Naive thymus-derived CD8-positive, alpha-beta T cell (primary cell): ENCODE results near the gene RIMBP2. TPM values are rescaled to one million over a fixed set of nuclear protein-coding genes. Genes with fewer than 3 reads are reported as not detected.

Experiments used
- ATAC-seq, 2 donors: fragments of 150-1000 bp; cut with Tn5 transposase in 1 of 2; sonication (Bioruptor Pico), chemical (Tn5 transposase) in 1 of 2; 1 replicate in 1 of 2; 2 replicates in 1 of 2; pipeline ENCODE4 v1.10.0; 2021; ENCODE audit warnings: mild to moderate bottlenecking in 2 of 2, moderate library complexity in 2 of 2
- POLR2A ChIA-PET: fragments of 350-600 bp; sonication (Branson Sonifier 250); formaldehyde crosslinking; loops from one replicate; lab custom pipeline; 2021; ENCODE audit warnings: antibody characterized with exemption; lab: Charles Lee
- DNase-seq, 10 donors: peaks; one replicate each; pipeline versions ENCODE4 v3.0.0 to v3.0.0-alpha.2; 2020 to 2022
- H3K27ac Mint-ChIP-seq, 10 donors: one replicate each; pipeline ENCODE4 v1.8.0; 2020 to 2022; ENCODE audit warnings: mild to moderate bottlenecking in 10 of 10, mixed read lengths in 10 of 10, moderate library complexity in 4 of 10, inconsistent platforms in 1 of 10
- H3K27me3 Mint-ChIP-seq, 5 donors: one replicate each; pipeline ENCODE4 v1.8.0; 2021 to 2022; ENCODE audit warnings: mixed read lengths in 5 of 5
- H3K36me3 Mint-ChIP-seq, 3 donors: one replicate each; pipeline ENCODE4 v1.8.0; 2020 to 2022; ENCODE audit warnings: mixed read lengths in 3 of 3, mild to moderate bottlenecking in 2 of 3, inconsistent platforms in 1 of 3
- H3K4me1 Mint-ChIP-seq, 4 donors: one replicate each; pipeline ENCODE4 v1.8.0; 2021 to 2022; ENCODE audit warnings: mixed read lengths in 4 of 4
- H3K4me3 Mint-ChIP-seq, 10 donors: one replicate each; pipeline ENCODE4 v1.8.0; 2020 to 2022; ENCODE audit warnings: mild to moderate bottlenecking in 10 of 10, mixed read lengths in 10 of 10, moderate library complexity in 6 of 10, inconsistent platforms in 1 of 10
- H3K9me3 Mint-ChIP-seq, 9 donors: one replicate each; pipeline ENCODE4 v1.8.0; 2020 to 2022; ENCODE audit warnings: mixed read lengths in 9 of 9, mild to moderate bottlenecking in 3 of 9, inconsistent platforms in 1 of 9, moderate library complexity in 1 of 9
- polyA plus RNA-seq, 3 donors: library from polyadenylated mRNA; unstranded; fragments of 300-500 nt; fragmentation: Illumina TruSeq; gene quantifications; one replicate each; pipeline ENCODE4 v1.2.3, GENCODE V29; 2021
- total RNA-seq, 8 experiments: library from RNA in 2 of 8; stranded (reverse) in 2 of 8; gene quantifications; one replicate each; pipeline ENCODE4 v1.2.3 and lab custom pipeline; 2021 to 2026

RIMBP2 gene
- total and polyA plus RNA-seq, 5 experiments from 2014 or later, result not detected

DNA sequence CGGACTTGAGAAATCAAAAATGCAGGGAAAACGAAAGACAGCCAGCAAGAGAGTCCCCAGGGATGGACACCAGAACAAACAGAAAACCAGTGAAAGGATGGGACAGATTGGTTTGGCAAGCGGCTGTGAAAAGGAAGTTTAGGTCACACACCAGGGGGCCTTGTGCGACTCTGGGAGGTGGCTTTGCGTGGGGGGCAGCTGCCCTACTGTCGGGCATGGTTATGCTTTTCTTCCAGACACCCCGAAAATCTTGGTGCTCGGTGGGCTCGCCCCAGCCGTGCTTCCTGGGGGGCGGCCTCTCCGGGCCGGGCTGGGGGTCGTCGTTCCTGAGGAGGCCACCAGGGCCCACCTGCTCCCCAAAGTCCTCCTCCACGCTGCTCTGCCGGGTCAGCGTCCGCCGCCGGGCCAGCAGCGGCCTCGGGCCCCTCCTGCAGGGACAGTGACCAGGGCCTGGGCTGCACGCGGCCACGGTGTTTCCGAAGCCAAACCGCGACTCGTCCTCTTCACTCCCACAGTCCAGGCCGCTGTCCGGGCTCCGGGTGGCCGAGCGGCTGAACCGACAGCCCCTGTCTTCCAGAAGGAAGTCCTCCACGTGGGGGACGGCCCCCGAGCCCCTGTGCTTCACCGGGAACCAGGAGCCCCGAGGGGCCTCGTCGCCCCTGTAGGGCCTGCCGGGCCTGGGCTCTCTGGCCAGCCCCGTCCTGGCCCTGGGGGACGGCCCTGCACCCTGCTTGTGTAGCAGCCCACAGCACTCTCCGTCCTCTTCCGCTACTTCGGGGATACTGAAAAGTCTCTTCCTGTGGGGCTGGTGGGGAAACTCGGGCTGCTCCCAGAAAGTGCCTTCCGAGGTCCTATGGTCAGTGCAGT is 291.9 kb downstream of the RIMBP2 start:
- Mint-ChIP-seq H3K4me3 (no peak overlapping the region), H3K27me3 (peaks cover 0 to 3% (median 0%) of the 10 kb centered on the region in 5 donors), H3K9me3 (peaks cover 0 to 4% (median 0%) of the 10 kb centered on the region in 9 donors), H3K36me3 (no peaks in the 10 kb centered on the region), H3K27ac (no peak overlapping the region), H3K4me1 (no peaks in the 10 kb centered on the region)
- POLR2A ChIA-PET, result no interaction called here
- no peak for ATAC-seq
- DNase-seq, result no peak

GRCh38 chr12:130423136-130423535 is 293.0 kb downstream of the RIMBP2 start:
- Mint-ChIP-seq H3K36me3 (no peaks in the 10 kb centered on the region), H3K27ac (no peak overlapping the region), H3K27me3 (peaks cover 0 to 9% (median 2%) of the 10 kb centered on the region in 5 donors), H3K4me1 (no peaks in the 10 kb centered on the region), H3K4me3 (peak overlapping the region in 1 of 10 donors; percentile 6), H3K9me3 (peaks cover 0 to 4% (median 0%) of the 10 kb centered on the region in 9 donors)
- DNase-seq, result no peak
- no peak for ATAC-seq
- POLR2A ChIA-PET, result no interaction called here

GRCh38 chr12:130422676-130423075 is 293.4 kb downstream of the RIMBP2 start:
- peaks cover 0 to 2% (median 0%) of the 10 kb centered on the region in 9 donors for H3K9me3 Mint-ChIP-seq
- H3K36me3 Mint-ChIP-seq, result no peaks in the 10 kb centered on the region
- POLR2A ChIA-PET, result no interaction called here
- no peaks in the 10 kb centered on the region for H3K4me1 Mint-ChIP-seq
- H3K27ac Mint-ChIP-seq, result no peak overlapping the region
- ATAC-seq (no peak), DNase-seq (no peak)
- H3K4me3 Mint-ChIP-seq, result no peak overlapping the region
- peaks cover 0 to 9% (median 2%) of the 10 kb centered on the region in 5 donors for H3K27me3 Mint-ChIP-seq

DNA sequence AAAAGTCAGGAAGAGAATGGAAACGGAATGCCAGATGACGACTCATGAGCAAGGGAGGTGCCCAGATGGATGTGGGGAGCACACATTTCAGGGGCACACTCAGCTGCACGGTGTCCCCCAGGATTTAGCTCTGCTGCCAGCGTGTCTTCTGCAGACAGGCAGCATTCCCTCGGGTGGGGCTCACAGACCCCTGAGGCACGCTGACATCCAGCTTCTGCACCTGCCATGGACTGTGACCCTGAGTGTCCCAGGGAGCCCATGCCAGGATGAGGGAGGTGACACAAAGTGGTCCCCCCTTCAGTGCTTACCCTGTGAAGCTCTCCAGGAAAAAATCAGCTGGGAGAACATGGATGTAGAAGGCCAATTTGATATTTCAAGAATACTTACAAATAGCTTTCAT is 294.2 kb downstream of the RIMBP2 start:
- H3K4me1 Mint-ChIP-seq, result no peaks in the 10 kb centered on the region
- peaks cover 0 to 2% (median 0%) of the 10 kb centered on the region in 9 donors for H3K9me3 Mint-ChIP-seq
- H3K27me3 Mint-ChIP-seq, result peaks cover 0 to 9% (median 2%) of the 10 kb centered on the region in 5 donors
- no peak overlapping the region for H3K27ac Mint-ChIP-seq
- no peak for DNase-seq
- no peak for ATAC-seq
- H3K4me3 Mint-ChIP-seq, result no peak overlapping the region
- no peaks in the 10 kb centered on the region for H3K36me3 Mint-ChIP-seq
- POLR2A ChIA-PET, result no interaction called here

- no peak overlapping the region for H3K4me3 Mint-ChIP-seq
- POLR2A ChIA-PET, result no interaction called here
- ATAC-seq (no peak), DNase-seq (no peak)
- no peaks in the 10 kb centered on the region for H3K4me1 Mint-ChIP-seq
- H3K36me3 Mint-ChIP-seq, result no peaks in the 10 kb centered on the region
- H3K27me3 Mint-ChIP-seq, result peaks cover 0 to 9% (median 2%) of the 10 kb centered on the region in 5 donors
- H3K27ac Mint-ChIP-seq, result no peak overlapping the region
- peaks cover 0 to 2% (median 0%) of the 10 kb centered on the region in 9 donors for H3K9me3 Mint-ChIP-seq
Measured at GRCh38 chr12:130420071-130420470, 296.0 kb downstream of the RIMBP2 start.

GRCh38 chr12:130419116-130419515 is 297.0 kb downstream of the RIMBP2 start:
- DNase-seq (no peak), ATAC-seq (no peak)
- no peaks in the 10 kb centered on the region for H3K36me3 Mint-ChIP-seq
- no peak overlapping the region for H3K27ac Mint-ChIP-seq
- peaks cover 1 to 10% (median 2%) of the 10 kb centered on the region in 5 donors for H3K27me3 Mint-ChIP-seq
- no peak overlapping the region for H3K4me3 Mint-ChIP-seq
- no peaks in the 10 kb centered on the region for H3K4me1 Mint-ChIP-seq
- POLR2A ChIA-PET, result no interaction called here
- peaks cover 0 to 2% (median 0%) of the 10 kb centered on the region in 9 donors for H3K9me3 Mint-ChIP-seq

- no peak overlapping the region for H3K4me3 Mint-ChIP-seq
- H3K4me1 Mint-ChIP-seq, result no peaks in the 10 kb centered on the region
- peaks cover 0 to 2% (median 0%) of the 10 kb centered on the region in 9 donors for H3K9me3 Mint-ChIP-seq
- ATAC-seq (no peak), DNase-seq (no peak)
- POLR2A ChIA-PET, result no interaction called here
- no peak overlapping the region for H3K27ac Mint-ChIP-seq
- peaks cover 2 to 15% (median 3%) of the 10 kb centered on the region in 5 donors for H3K27me3 Mint-ChIP-seq
- no peaks in the 10 kb centered on the region for H3K36me3 Mint-ChIP-seq
Measured at GRCh38 chr12:130418251-130418650, 297.8 kb downstream of the RIMBP2 start.

DNA sequence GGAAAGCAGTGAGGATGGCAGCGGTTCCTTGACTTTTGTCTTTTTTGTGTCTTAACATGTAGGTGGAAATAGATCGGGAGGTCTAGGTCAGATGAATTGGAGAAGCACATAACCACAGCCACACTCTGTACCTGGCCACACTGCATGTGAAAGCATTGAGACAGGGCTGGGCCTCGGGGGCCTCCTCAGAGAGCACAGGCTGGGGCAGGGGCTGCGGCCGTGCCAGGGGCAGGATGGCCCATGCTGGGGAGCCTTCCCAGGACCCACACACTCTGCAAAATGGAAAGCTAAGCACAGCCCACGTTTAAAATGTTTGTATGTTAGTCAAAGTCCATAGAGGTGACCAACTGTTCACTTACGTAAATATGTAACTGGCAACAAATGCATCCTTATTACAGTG is 301.7 kb downstream of the RIMBP2 start:
- Mint-ChIP-seq H3K4me1 (no peaks in the 10 kb centered on the region), H3K36me3 (no peaks in the 10 kb centered on the region), H3K27me3 (peaks cover 2 to 19% (median 6%) of the 10 kb centered on the region in 5 donors), H3K9me3 (no peaks in the 10 kb centered on the region), H3K4me3 (no peak overlapping the region), H3K27ac (no peak overlapping the region)
- ATAC-seq (no peak), DNase-seq (no peak)
- POLR2A ChIA-PET, result no interaction called here

DNA sequence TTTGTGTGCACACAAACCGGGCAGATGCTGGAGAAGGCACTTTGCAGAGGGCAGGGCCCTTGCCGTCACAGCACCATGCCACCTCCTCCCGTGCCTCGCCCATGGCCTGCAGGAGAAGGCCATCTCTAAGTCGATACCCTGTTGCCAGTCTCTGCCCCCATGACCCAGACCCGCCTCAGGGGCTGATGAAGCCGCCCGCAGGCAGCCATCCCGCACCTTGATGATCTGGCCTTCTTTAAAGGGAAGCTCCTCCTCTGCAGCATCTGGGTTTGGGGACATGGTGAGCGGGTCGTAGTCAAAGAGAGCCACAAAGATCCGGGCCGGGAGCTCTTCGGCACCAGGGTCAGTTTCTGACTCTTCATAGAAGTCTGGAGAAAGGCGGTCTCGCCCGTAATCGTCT is 302.2 kb downstream of the RIMBP2 start:
- POLR2A ChIA-PET, result no interaction called here
- Mint-ChIP-seq H3K4me1 (no peaks in the 10 kb centered on the region), H3K27ac (no peak overlapping the region), H3K4me3 (no peak overlapping the region), H3K36me3 (no peaks in the 10 kb centered on the region), H3K9me3 (no peaks in the 10 kb centered on the region), H3K27me3 (peaks cover 2 to 17% (median 7%) of the 10 kb centered on the region in 5 donors)
- ATAC-seq (no peak), DNase-seq (no peak)

DNA sequence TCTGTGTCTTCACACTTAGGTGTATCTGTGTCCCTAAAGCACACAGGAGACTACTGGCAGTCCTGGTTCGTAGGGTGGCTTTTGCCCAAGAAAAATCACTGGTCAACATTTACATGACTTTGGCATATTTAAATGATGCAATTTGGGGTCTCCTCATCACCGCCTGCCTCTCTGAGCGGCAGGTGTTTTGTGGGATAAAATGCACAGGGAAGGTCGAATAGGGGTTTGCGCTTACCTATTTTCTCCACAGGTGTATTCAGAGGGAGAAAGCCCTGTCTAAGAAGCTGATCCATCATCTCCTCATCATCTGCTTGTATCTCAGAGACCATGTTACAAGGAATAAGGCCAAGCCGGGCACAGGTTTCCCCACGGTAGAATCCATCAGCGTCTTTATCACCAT is 303.7 kb downstream of the RIMBP2 start:
- POLR2A ChIA-PET, result no interaction called here
- Mint-ChIP-seq H3K9me3 (no peaks in the 10 kb centered on the region), H3K27ac (no peak overlapping the region), H3K27me3 (peaks cover 0 to 17% (median 7%) of the 10 kb centered on the region in 5 donors), H3K4me1 (no peaks in the 10 kb centered on the region), H3K36me3 (no peaks in the 10 kb centered on the region), H3K4me3 (no peak overlapping the region)
- ATAC-seq (no peak), DNase-seq (no peak)

GRCh38 chr12:130405332-130405731 is 310.8 kb downstream of the RIMBP2 start:
- no peak for ATAC-seq
- H3K4me1 Mint-ChIP-seq, result no peaks in the 10 kb centered on the region
- H3K9me3 Mint-ChIP-seq, result no peaks in the 10 kb centered on the region
- H3K27ac Mint-ChIP-seq, result no peak overlapping the region
- DNase-seq, result no peak
- peaks cover 2 to 17% (median 8%) of the 10 kb centered on the region in 5 donors for H3K27me3 Mint-ChIP-seq
- POLR2A ChIA-PET, result no interaction called here
- no peak overlapping the region for H3K4me3 Mint-ChIP-seq
- no peaks in the 10 kb centered on the region for H3K36me3 Mint-ChIP-seq

- Mint-ChIP-seq H3K27me3 (peaks cover 2 to 33% (median 18%) of the 10 kb centered on the region in 5 donors), H3K36me3 (no peaks in the 10 kb centered on the region), H3K9me3 (no peaks in the 10 kb centered on the region), H3K4me3 (no peak overlapping the region), H3K27ac (no peak overlapping the region), H3K4me1 (peaks cover 0 to under 1% (median 0%) of the 10 kb centered on the region in 4 donors)
- DNase-seq (no peak), ATAC-seq (no peak)
- POLR2A ChIA-PET, result no interaction called here
Measured at GRCh38 chr12:130401703-130402102, 314.4 kb downstream of the RIMBP2 start.

DNA sequence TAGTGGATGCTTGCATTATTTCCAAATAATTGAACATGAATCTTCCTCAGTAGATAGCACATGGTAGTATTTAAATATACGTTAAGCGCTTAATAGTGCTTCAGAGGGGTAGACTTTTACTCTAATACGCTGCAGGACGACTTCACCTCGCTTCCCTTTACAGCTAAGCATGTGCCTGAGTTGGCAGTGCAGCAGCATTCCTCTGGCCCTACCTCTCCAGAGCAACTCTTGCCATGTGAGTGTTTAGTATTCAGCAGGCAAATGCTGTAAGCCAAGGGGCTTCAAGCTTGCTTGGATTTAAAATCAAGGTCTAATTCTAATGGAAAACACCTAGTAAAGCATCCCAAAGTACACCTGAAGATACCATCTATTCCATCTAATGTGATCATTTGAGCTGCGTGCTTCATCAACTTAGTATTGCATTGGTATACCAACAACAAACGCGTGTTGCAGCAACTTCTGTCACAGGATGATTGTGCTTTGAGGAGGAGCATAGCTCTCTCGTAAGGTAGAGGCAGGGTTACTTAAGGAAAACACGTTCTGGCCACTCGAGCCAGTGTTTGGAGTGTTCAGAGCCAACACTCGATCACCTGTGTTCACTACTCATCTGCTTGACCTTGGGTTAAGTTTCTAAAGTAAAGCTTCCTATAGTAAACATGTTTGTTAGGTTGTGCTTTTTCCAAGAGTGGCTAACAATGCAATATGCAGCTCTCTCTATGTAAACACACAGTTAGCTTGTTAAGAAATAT is 317.8 kb downstream of the RIMBP2 start:
- Mint-ChIP-seq H3K9me3 (peaks cover 0 to 5% (median 0%) of the 10 kb centered on the region in 9 donors), H3K4me1 (peaks cover 0 to 2% (median 0%) of the 10 kb centered on the region in 4 donors), H3K27me3 (peaks cover 1 to 42% (median 22%) of the 10 kb centered on the region in 5 donors), H3K4me3 (no peak overlapping the region), H3K36me3 (no peaks in the 10 kb centered on the region), H3K27ac (no peak overlapping the region)
- DNase-seq (no peak), ATAC-seq (no peak)
- POLR2A ChIA-PET, result no interaction called here
